ENCODE results near the gene SYNPO2. TPM values are rescaled to one million over a fixed set of nuclear protein-coding genes. Genes with fewer than 3 reads are reported as not detected.

The SYNPO2 gene
- total RNA-seq, 1 experiment from 2014 or later: 0.87 TPM

- H4K20me1 ChIP-seq (ENCODE audit: insufficient read depth): no peaks in the 10 kb centered on the region
- H3F3A ChIP-seq (ENCODE audit: insufficient read depth, low read depth): no peaks in the 10 kb centered on the region
- no peaks in the 10 kb centered on the region for H3K27me3 ChIP-seq (ENCODE audit: insufficient read depth, low read depth)
- no peak overlapping the region for H3K4me3 ChIP-seq
- TF ChIP-seq CTCF (conservative IDR thresholded peaks at IDR 0.05): peak; percentile 59
- TF ChIP-seq EZH2 (IDR thresholded peaks at IDR 0.05; ENCODE audit: low read depth): no peak
- H3K79me2 ChIP-seq (ENCODE audit: low read depth): no peaks in the 10 kb centered on the region
- H3K4me1 ChIP-seq (replicated peaks; ENCODE audit: insufficient read depth): no peaks in the 10 kb centered on the region
- CTCF ChIA-PET: no interaction called here
- H3K9me3 ChIP-seq (ENCODE audit: insufficient read depth, low read depth): no peaks in the 10 kb centered on the region
- BruUV-seq (replicated peaks): no TSS peak
- H3K9me2 ChIP-seq (ENCODE audit: insufficient read depth): no peaks in the 10 kb centered on the region
- H3K27ac ChIP-seq: no peak overlapping the region
- H3K36me3 ChIP-seq (ENCODE audit: low read depth): no peaks in the 10 kb centered on the region
- intact Hi-C loops (cut with micrococcal nuclease; ENCODE audit: unreplicated experiment): no loop called here
- H2AFZ ChIP-seq: peak overlapping the region; percentile 59; the same call in 1 of the 2 replicates
- POLR2A ChIA-PET (ENCODE audit: unreplicated experiment): interaction anchor here (0.7 kb wide), 1 partner anchor 435 kb away, joined by 3 read pairs; a partner anchor contains a TSS
- peak overlapping the region; percentile 26; the same call in 1 of the 2 replicates for H3K4me2 ChIP-seq
- peak in 1 of 2 experiments; percentile 23 for DNase-seq
Measured at GRCh38 chr4:118865091-118865708, 23.5 kb upstream of the SYNPO2 start.

DNA sequence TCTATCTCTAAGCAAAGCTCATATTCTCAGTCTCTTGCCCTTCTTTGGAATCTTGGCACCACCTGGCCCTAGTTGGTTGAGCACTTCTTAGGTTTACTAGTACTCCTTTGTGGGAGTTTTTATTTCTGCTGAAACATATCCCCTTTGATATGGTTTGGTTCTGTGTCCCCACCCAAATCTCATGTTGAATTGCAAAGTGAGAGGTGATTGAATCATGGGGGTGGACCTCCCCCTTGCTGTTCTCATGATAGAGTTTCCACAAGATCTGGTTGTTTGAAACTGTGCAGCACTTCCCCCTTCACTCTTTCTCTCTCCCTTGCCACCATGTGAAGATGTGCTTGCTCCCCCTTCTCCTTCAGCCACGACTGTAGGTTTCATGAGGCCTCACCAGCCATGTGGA, 22.2 kb upstream of the SYNPO2 start:
- Histone ChIP-seq H3K36me3 (ENCODE audit: low read depth) (no peaks in the 10 kb centered on the region), H3K9me3 (ENCODE audit: insufficient read depth, low read depth) (no peaks in the 10 kb centered on the region), H3K79me2 (ENCODE audit: low read depth) (no peaks in the 10 kb centered on the region), H3K27me3 (ENCODE audit: insufficient read depth, low read depth) (no peaks in the 10 kb centered on the region), H3K4me1 (replicated peaks; ENCODE audit: insufficient read depth) (no peaks in the 10 kb centered on the region), H4K20me1 (ENCODE audit: insufficient read depth) (no peaks in the 10 kb centered on the region), H3K9me2 (ENCODE audit: insufficient read depth) (no peaks in the 10 kb centered on the region), H2AFZ (no peak overlapping the region), H3F3A (ENCODE audit: insufficient read depth, low read depth) (no peaks in the 10 kb centered on the region), H3K4me3 (no peak overlapping the region), H3K4me2 (no peak overlapping the region), H3K27ac (no peak overlapping the region)
- TF ChIP-seq CTCF (conservative IDR thresholded peaks at IDR 0.05) (no peak), EZH2 (IDR thresholded peaks at IDR 0.05; ENCODE audit: low read depth) (no peak)
- BruUV-seq (replicated peaks): no TSS peak
- POLR2A ChIA-PET (ENCODE audit: unreplicated experiment): no interaction called here
- intact Hi-C loops (cut with micrococcal nuclease; ENCODE audit: unreplicated experiment): no loop called here
- no peak for DNase-seq
- CTCF ChIA-PET: no interaction called here

DNA sequence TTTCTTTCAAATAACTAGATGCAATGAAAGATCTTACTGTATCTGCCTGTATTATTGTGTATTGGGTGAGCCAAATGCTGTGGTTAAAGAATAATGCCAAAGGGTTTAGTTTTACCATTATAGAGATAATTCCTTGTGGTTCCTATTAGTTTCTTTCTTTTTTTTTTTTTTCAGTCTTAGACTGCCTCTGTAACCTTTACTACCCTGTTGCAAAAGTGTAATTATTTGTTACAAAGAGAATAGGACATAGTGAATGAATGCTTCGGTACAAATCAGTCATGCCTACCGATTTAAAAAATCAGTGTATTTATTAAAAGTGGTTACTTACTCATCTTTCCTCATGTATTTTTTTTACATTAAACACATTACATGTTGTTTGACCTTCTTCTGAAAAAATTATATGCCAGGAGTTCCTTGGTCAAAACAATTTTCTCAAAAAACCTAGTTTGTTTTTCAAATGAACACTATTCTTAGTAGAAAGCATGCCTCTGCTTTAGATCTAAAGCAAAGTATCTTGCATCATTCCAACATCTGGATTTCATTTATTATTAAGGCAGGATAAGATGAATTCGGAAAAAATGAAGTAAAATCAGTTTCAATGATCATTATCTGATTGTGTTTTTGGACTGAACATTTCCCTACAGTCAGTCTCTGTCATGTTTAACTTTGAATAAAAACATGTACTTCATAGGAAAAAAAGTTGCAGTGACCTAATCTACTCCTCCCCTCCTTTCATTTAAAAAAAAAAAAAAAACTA, 21.2 kb upstream of the SYNPO2 start:
- Histone ChIP-seq H2AFZ (no peak overlapping the region), H3F3A (ENCODE audit: insufficient read depth, low read depth) (no peaks in the 10 kb centered on the region), H3K4me2 (no peak overlapping the region), H3K9me3 (ENCODE audit: insufficient read depth, low read depth) (no peaks in the 10 kb centered on the region), H3K27ac (no peak overlapping the region), H3K9me2 (ENCODE audit: insufficient read depth) (no peaks in the 10 kb centered on the region), H3K27me3 (ENCODE audit: insufficient read depth, low read depth) (no peaks in the 10 kb centered on the region), H3K4me3 (no peak overlapping the region), H3K4me1 (replicated peaks; ENCODE audit: insufficient read depth) (no peaks in the 10 kb centered on the region), H3K79me2 (ENCODE audit: low read depth) (no peaks in the 10 kb centered on the region), H3K36me3 (ENCODE audit: low read depth) (no peaks in the 10 kb centered on the region), H4K20me1 (ENCODE audit: insufficient read depth) (no peaks in the 10 kb centered on the region)
- no peak for DNase-seq
- POLR2A ChIA-PET (ENCODE audit: unreplicated experiment): no interaction called here
- BruUV-seq (replicated peaks): no TSS peak
- intact Hi-C loops (cut with micrococcal nuclease; ENCODE audit: unreplicated experiment): no loop called here
- TF ChIP-seq CTCF (conservative IDR thresholded peaks at IDR 0.05): no peak
- TF ChIP-seq EZH2 (IDR thresholded peaks at IDR 0.05; ENCODE audit: low read depth): no peak
- CTCF ChIA-PET: no interaction called here

Measured in PC-9 (cell line).